OCI-LY7 (cell line): ENCODE data around the gene SPATA45.

Experiments used
- CTCF ChIP-seq: fragments of 200-600 bp; sonication (generic); conservative IDR thresholded peaks from 2 replicates; pipeline ENCODE4 v1.5.1; 2014; ENCODE audit warnings: mild to moderate bottlenecking, antibody characterized with exemption, low read length, moderate library complexity, mixed read lengths
- EZH2phosphoT487 ChIP-seq: fragments of 200-600 bp; sonication (generic); IDR thresholded peaks from 2 replicates; pipeline ENCODE4 v1.6.1; 2018; ENCODE audit warnings: low read depth, borderline replicate concordance, mild to moderate bottlenecking, mixed run types, antibody characterized with exemption, low read length, moderate library complexity, mixed read lengths

GRCh38 chr1:212827831-212828278, 19.6 kb downstream of the SPATA45 start:
- TF ChIP-seq CTCF (no peak), EZH2phosphoT487 (no peak)
